Gastroesophageal sphincter (tissue), 4 donors: Measurements from ENCODE around the gene PARL. TPM values are rescaled to one million over a fixed set of nuclear protein-coding genes. Genes with fewer than 3 reads are reported as not detected.

ENCODE experiments used
- ATAC-seq: fragments of 150-250 bp; one replicate; pipeline ENCODE4 v1.9.1; 2016; ENCODE audit warnings: mild to moderate bottlenecking, moderate library complexity
- H3K27ac ChIP-seq, 4 donors: fragments of 200-600 bp; sonication (generic) in 3 of 4; 1 replicate in 3 of 4; 2 replicates in 1 of 4; pipeline ENCODE4 v1.5.1; 2016 to 2019
- H3K27me3 ChIP-seq: fragments of 200-600 bp; sonication (generic); one replicate; pipeline ENCODE4 v1.5.1; 2019
- H3K36me3 ChIP-seq, 2 donors: fragments of 200-600 bp; sonication (generic); one replicate each; pipeline ENCODE4 v1.5.1; 2019; ENCODE audit warnings: control low read depth in 1 of 2
- H3K4me1 ChIP-seq, 3 donors: fragments of 200-600 bp; sonication (generic); 1 replicate in 2 of 3; 2 replicates in 1 of 3; pipeline ENCODE4 v1.5.1; 2016 to 2019; ENCODE audit warnings: control low read depth in 2 of 3
- H3K4me3 ChIP-seq, 2 donors: fragments of 200-600 bp; sonication (generic); one replicate each; pipeline ENCODE4 v1.5.1; 2019; ENCODE audit warnings: mild to moderate bottlenecking in 1 of 2, moderate library complexity in 1 of 2
- H3K9me3 ChIP-seq, 3 donors: fragments of 200-600 bp; sonication (generic); one replicate each; pipeline ENCODE4 v1.5.1; 2017 to 2019; ENCODE audit warnings: control low read depth in 2 of 3
- EP300 ChIP-seq: sonication (generic); formaldehyde crosslinking; IDR thresholded peaks from one replicate; pipeline ENCODE4 v1.6.1; 2017; ENCODE audit warnings: antibody characterized with exemption, mild to moderate bottlenecking
- POLR2A ChIP-seq, 2 donors: fragments of 450-650 bp; IDR thresholded peaks; one replicate each; pipeline ENCODE4 v1.6.1; 2017; ENCODE audit warnings: antibody characterized with exemption in 2 of 2, mild to moderate bottlenecking in 2 of 2, moderate library complexity in 1 of 2
- POLR2AphosphoS5 ChIP-seq: sonication (generic); formaldehyde crosslinking; IDR thresholded peaks from one replicate; pipeline ENCODE4 v1.6.1; 2017; ENCODE audit warnings: antibody characterized with exemption
- WGBS, 2 donors: methylation state at CpG; one replicate each; pipeline ENCODE4 v1.1.5; 2018; ENCODE audit warnings: low coverage in 1 of 2; 5-methylcytosine and 5-hydroxymethylcytosine counted together
- total RNA-seq, 4 donors: library from RNA; depleted of rRNA; stranded (reverse); fragments of >200 nt; gene quantifications; one replicate each; pipeline ENCODE4 v1.1.0, GENCODE V29; 2016
- TF ChIP-seq, protein P1 (sequence below), 4 experiments: fragments of 200-600 bp in 2 of 4; fragments of 450-650 bp in 2 of 4; sonication (generic) in 1 of 4; IDR thresholded peaks; one replicate each; pipeline ENCODE4 v1.5.1; 2017 to 2019; ENCODE audit warnings: antibody characterized with exemption in 4 of 4, mild to moderate bottlenecking in 2 of 4, moderate library complexity in 2 of 4

The PARL gene
- total RNA-seq, 4 donors from 2014 or later, result 40.6 to 55.7 (median 54.7) TPM

DNA sequence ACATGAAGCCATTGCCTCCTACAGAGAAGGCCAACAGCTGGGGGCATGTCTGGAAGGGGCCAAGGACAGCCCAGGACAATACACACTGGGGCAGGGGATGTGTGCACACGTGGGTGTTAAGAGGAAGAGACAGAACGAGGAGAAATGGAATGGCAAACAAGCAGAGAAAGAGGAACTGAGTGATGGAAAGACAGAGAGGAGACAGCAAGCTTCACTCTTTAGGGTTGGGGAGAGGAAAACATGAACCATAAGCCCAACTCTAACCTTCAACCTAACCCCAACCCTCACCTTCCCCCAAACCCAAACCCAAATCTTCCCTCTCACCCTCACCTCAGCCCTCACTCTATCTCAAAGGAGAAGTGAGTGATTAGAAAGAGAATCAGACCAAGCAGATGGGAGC lies 11.9 kb upstream of the PARL start:
- no peak overlapping the region for H3K27ac ChIP-seq
- H3K27me3 ChIP-seq, result peaks cover 54% of the 10 kb centered on the region
- no peaks in the 10 kb centered on the region for H3K4me1 ChIP-seq
- no peaks in the 10 kb centered on the region for H3K9me3 ChIP-seq
- ATAC-seq, result no peak
- H3K36me3 ChIP-seq, result no peaks in the 10 kb centered on the region
- WGBS, 2 donors, result 50% methylated on average over 2 of the region's 2 CpGs; no CpG with 5 or more reads in 1 of the 2 donors
- TF ChIP-seq EP300, result no peak
- TF ChIP-seq, protein P1, sequence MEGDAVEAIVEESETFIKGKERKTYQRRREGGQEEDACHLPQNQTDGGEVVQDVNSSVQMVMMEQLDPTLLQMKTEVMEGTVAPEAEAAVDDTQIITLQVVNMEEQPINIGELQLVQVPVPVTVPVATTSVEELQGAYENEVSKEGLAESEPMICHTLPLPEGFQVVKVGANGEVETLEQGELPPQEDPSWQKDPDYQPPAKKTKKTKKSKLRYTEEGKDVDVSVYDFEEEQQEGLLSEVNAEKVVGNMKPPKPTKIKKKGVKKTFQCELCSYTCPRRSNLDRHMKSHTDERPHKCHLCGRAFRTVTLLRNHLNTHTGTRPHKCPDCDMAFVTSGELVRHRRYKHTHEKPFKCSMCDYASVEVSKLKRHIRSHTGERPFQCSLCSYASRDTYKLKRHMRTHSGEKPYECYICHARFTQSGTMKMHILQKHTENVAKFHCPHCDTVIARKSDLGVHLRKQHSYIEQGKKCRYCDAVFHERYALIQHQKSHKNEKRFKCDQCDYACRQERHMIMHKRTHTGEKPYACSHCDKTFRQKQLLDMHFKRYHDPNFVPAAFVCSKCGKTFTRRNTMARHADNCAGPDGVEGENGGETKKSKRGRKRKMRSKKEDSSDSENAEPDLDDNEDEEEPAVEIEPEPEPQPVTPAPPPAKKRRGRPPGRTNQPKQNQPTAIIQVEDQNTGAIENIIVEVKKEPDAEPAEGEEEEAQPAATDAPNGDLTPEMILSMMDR (IDR thresholded peaks at IDR 0.05), result no peak
- TF ChIP-seq POLR2A (IDR thresholded peaks at IDR 0.05), result no peak
- no peak for TF ChIP-seq POLR2AphosphoS5
- no peak overlapping the region for H3K4me3 ChIP-seq

DNA sequence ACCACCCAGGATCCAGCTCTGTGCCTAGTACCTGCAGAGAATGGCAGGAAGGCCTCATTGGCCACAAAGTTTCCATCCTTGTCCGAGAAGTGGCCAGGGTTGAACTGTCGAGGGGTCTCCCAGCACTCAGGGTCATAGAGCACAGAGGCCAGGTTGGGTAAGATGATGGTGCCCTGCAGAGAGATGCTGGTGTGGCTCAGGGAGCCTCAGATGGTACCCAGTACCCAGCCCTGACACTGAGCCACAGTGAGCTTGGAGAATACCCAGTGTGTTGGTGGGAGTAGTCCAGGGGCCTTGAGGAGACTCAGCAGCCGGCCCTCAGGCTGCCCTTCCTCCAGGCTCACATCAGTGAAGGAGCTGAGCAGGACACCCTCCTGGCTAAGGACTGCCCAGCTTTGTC lies 11.5 kb upstream of the PARL start:
- no peak for ATAC-seq
- no peak overlapping the region for H3K4me3 ChIP-seq

DNA sequence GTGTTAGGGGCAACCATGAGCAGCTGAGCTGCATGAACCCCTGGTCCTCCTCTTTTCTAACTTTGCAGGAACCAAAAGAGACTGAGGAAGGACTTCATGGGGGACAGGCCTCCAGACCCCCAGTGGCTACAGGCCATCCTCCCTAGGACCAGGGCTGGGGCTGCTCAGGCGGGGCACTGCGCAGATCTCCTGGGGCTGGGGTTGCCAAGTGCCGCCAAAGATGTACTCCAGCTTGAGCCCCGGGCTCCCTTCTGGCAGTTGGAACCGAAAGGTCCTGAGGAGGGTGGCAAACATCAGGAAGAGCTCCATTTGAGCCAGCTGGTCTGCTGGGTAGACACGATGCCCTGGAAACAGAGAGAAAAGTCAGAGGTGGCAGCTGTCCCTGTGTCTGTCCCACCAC lies 11.1 kb upstream of the PARL start:
- Histone ChIP-seq H3K27me3 (peaks cover 51% of the 10 kb centered on the region), H3K27ac (no peak overlapping the region), H3K36me3 (no peaks in the 10 kb centered on the region), H3K4me3 (no peak overlapping the region), H3K9me3 (no peaks in the 10 kb centered on the region), H3K4me1 (no peaks in the 10 kb centered on the region)
- TF ChIP-seq EP300, result no peak
- TF ChIP-seq, protein P1 (IDR thresholded peaks at IDR 0.05), result no peak
- no peak for TF ChIP-seq POLR2AphosphoS5
- TF ChIP-seq POLR2A (IDR thresholded peaks at IDR 0.05), result no peak
- ATAC-seq, result no peak
- WGBS, 2 donors, result 88% methylated on average over 5 of the region's 6 CpGs; no CpG with 5 or more reads in 1 of the 2 donors

More for the DNA sequence above, 11.5 kb upstream of the PARL start:
- TF ChIP-seq, protein P1 (IDR thresholded peaks at IDR 0.05), result no peak
- no peak for TF ChIP-seq POLR2AphosphoS5
- TF ChIP-seq POLR2A (IDR thresholded peaks at IDR 0.05), result no peak
- TF ChIP-seq EP300, result no peak
- H3K9me3 ChIP-seq, result no peaks in the 10 kb centered on the region
- peaks cover 51% of the 10 kb centered on the region for H3K27me3 ChIP-seq
- 80 to 100% methylated on average over 1 to 2 of the region's 3 CpGs for WGBS, 2 donors
- H3K27ac ChIP-seq, result no peak overlapping the region
- no peaks in the 10 kb centered on the region for H3K4me1 ChIP-seq
- H3K36me3 ChIP-seq, result no peaks in the 10 kb centered on the region

DNA sequence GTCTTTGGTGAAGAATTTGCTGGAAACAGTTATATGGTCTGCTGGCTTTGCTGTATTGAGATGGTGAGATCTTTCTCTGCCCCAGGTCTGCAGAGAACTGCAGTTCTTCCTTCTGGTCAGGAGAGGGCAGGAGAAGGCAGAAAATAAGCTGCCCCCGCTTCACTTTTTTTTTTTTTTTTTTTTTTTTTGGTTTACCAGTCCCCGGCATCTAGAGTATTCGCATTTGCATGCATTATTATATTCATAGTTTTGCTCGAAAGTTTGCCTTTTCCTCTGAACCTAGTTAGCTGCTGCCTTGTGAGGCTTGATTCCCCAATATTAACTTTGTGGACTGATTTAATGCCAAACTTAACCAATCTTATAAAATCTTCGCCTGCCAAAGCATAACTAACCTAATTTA lies 10.6 kb upstream of the PARL start:
- TF ChIP-seq POLR2A (IDR thresholded peaks at IDR 0.05), result no peak
- TF ChIP-seq, protein P1 (IDR thresholded peaks at IDR 0.05), result peak in 3 of 4 experiments; percentile 72 to 74 (median 73)
- no peak overlapping the region for H3K27ac ChIP-seq
- peak; percentile 57 for ATAC-seq
- WGBS, 2 donors, result 14 to 86% methylated on average over 1 to 5 of the region's 5 CpGs
- H3K4me1 ChIP-seq, result no peaks in the 10 kb centered on the region
- no peaks in the 10 kb centered on the region for H3K9me3 ChIP-seq
- no peak overlapping the region for H3K4me3 ChIP-seq
- peaks cover 49% of the 10 kb centered on the region for H3K27me3 ChIP-seq
- no peaks in the 10 kb centered on the region for H3K36me3 ChIP-seq

DNA sequence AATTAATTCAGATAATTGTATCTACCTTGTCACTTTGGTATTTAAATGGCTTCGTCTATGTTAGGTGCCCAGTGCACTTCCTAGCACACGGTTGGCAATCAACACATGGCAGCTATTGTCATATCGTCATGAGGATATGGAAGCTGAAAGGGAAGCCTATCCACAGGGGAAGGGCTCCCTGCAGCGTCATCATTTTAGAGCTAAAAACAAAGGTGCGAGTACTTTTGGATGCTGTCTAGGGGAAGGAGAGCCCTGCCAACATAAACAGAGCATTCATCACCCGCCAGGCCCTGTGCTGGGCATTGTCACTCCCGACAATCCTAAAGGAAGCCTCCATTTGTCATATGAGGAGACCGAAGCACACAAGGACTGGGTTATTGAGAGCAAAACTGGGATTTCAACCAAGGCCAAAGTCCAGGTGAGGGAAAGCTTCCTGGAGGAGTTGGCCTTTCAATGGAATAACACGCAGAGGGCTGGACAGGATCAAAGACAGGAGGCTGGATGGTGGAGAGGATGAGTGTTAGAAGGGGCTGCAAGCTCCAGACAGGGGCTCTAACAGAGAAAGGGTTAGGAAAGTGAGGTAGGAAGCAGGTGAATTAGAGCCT lies 8.0 kb upstream of the PARL start:
- Histone ChIP-seq H3K36me3 (no peaks in the 10 kb centered on the region), H3K4me1 (no peaks in the 10 kb centered on the region), H3K4me3 (no peak overlapping the region), H3K27me3 (peaks cover 40% of the 10 kb centered on the region), H3K9me3 (no peaks in the 10 kb centered on the region), H3K27ac (no peak overlapping the region)
- 28 to 38% methylated on average over 2 to 9 of the region's 9 CpGs for WGBS, 2 donors
- ATAC-seq, result no peak
- TF ChIP-seq POLR2AphosphoS5 (no peak), EP300 (no peak)
